Activated CD8-positive, alpha-beta memory T cell treated with anti-CD3 and anti-CD28 coated beads, Interleukin-2, amount 10 ng/mL, durations not matched to agents 7 days and 5 days (primary cell): Measurements from ENCODE around the gene DLG2. TPM values are rescaled to one million over a fixed set of nuclear protein-coding genes. Genes with fewer than 3 reads are reported as not detected.

Source experiments
- ATAC-seq: fragments of 150-1000 bp; cut with Tn5 transposase; one replicate; pipeline ENCODE4 v1.10.0; 2021; ENCODE audit warnings: moderate library complexity
- CTCF ChIA-PET: fragments of 350-600 bp; sonication (Branson Sonifier 250); formaldehyde crosslinking; loops from one replicate; lab custom pipeline; 2021; ENCODE audit warnings: antibody characterized with exemption; lab: Charles Lee
- DNase-seq: peaks from one replicate; pipeline ENCODE4 v3.0.0-alpha.2; 2020
- H3K27ac Mint-ChIP-seq: one replicate; pipeline ENCODE4 v1.8.0; 2021; ENCODE audit warnings: mild to moderate bottlenecking, mixed read lengths
- H3K27me3 Mint-ChIP-seq: one replicate; pipeline ENCODE4 v1.8.0; 2021; ENCODE audit warnings: mixed read lengths
- H3K36me3 Mint-ChIP-seq: one replicate; pipeline ENCODE4 v1.8.0; 2021; ENCODE audit warnings: mild to moderate bottlenecking, mixed read lengths
- H3K4me1 Mint-ChIP-seq: one replicate; pipeline ENCODE4 v1.8.0; 2021; ENCODE audit warnings: mixed read lengths
- H3K4me3 Mint-ChIP-seq: one replicate; pipeline ENCODE4 v1.8.0; 2021; ENCODE audit warnings: mild to moderate bottlenecking, moderate library complexity, mixed read lengths
- H3K9me3 Mint-ChIP-seq: one replicate; pipeline ENCODE4 v1.8.0; 2022; ENCODE audit warnings: low read depth, mixed read lengths
- total RNA-seq, 2 experiments: library from RNA; stranded (reverse); gene quantifications; one replicate each; pipeline ENCODE4 v1.2.3, GENCODE V29; 2021

The DLG2 gene
- total RNA-seq, 2 experiments from 2014 or later = 1.4 to 2.1 TPM

GRCh38 chr11:84497181-84497580 lies 1130.0 kb downstream of the DLG2 start:
- Mint-ChIP-seq H3K4me3 (no peak overlapping the region), H3K9me3 (peaks cover 9% of the 10 kb centered on the region), H3K4me1 (no peaks in the 10 kb centered on the region), H3K27me3 (no peaks in the 10 kb centered on the region), H3K27ac (no peak overlapping the region), H3K36me3 (no peaks in the 10 kb centered on the region)
- CTCF ChIA-PET = no interaction called here
- ATAC-seq (no peak), DNase-seq (no peak)

GRCh38 chr11:84496122-84496521 lies 1131.0 kb downstream of the DLG2 start:
- H3K27me3 Mint-ChIP-seq = no peaks in the 10 kb centered on the region
- no peak overlapping the region for H3K27ac Mint-ChIP-seq
- CTCF ChIA-PET = no interaction called here
- H3K36me3 Mint-ChIP-seq = no peaks in the 10 kb centered on the region
- peaks cover 9% of the 10 kb centered on the region for H3K9me3 Mint-ChIP-seq
- no peak for DNase-seq
- ATAC-seq = no peak
- H3K4me3 Mint-ChIP-seq = no peak overlapping the region
- H3K4me1 Mint-ChIP-seq = no peaks in the 10 kb centered on the region

- ATAC-seq = no peak
- CTCF ChIA-PET = no interaction called here
- H3K4me3 Mint-ChIP-seq = no peak overlapping the region
- peaks cover 11% of the 10 kb centered on the region for H3K9me3 Mint-ChIP-seq
- H3K36me3 Mint-ChIP-seq = no peaks in the 10 kb centered on the region
- H3K4me1 Mint-ChIP-seq = no peaks in the 10 kb centered on the region
- H3K27me3 Mint-ChIP-seq = no peaks in the 10 kb centered on the region
- no peak overlapping the region for H3K27ac Mint-ChIP-seq
- no peak for DNase-seq
Observed at GRCh38 chr11:84480131-84480530, 1147.0 kb downstream of the DLG2 start.

- ATAC-seq (no peak), DNase-seq (no peak)
- no peak overlapping the region for H3K27ac Mint-ChIP-seq
- no peaks in the 10 kb centered on the region for H3K36me3 Mint-ChIP-seq
- no peak overlapping the region for H3K4me3 Mint-ChIP-seq
- no peaks in the 10 kb centered on the region for H3K4me1 Mint-ChIP-seq
- no peaks in the 10 kb centered on the region for H3K27me3 Mint-ChIP-seq
- peaks cover 10% of the 10 kb centered on the region for H3K9me3 Mint-ChIP-seq
- CTCF ChIA-PET = no interaction called here
Observed at GRCh38 chr11:84476581-84476980, 1150.6 kb downstream of the DLG2 start.

GRCh38 chr11:84471501-84471900 lies 1155.6 kb downstream of the DLG2 start:
- CTCF ChIA-PET = no interaction called here
- no peaks in the 10 kb centered on the region for H3K36me3 Mint-ChIP-seq
- no peak overlapping the region for H3K4me3 Mint-ChIP-seq
- H3K27me3 Mint-ChIP-seq = no peaks in the 10 kb centered on the region
- H3K9me3 Mint-ChIP-seq = peaks cover 2% of the 10 kb centered on the region
- no peak overlapping the region for H3K27ac Mint-ChIP-seq
- ATAC-seq (no peak), DNase-seq (no peak)
- no peaks in the 10 kb centered on the region for H3K4me1 Mint-ChIP-seq

GRCh38 chr11:84468235-84468634 lies 1158.9 kb downstream of the DLG2 start:
- no peak overlapping the region for H3K27ac Mint-ChIP-seq
- ATAC-seq (no peak), DNase-seq (no peak)
- CTCF ChIA-PET = no interaction called here
- H3K4me3 Mint-ChIP-seq = no peak overlapping the region
- no peaks in the 10 kb centered on the region for H3K27me3 Mint-ChIP-seq
- no peaks in the 10 kb centered on the region for H3K36me3 Mint-ChIP-seq
- no peaks in the 10 kb centered on the region for H3K4me1 Mint-ChIP-seq
- peaks cover 4% of the 10 kb centered on the region for H3K9me3 Mint-ChIP-seq

GRCh38 chr11:84465040-84465439 lies 1162.1 kb downstream of the DLG2 start:
- Mint-ChIP-seq H3K36me3 (no peaks in the 10 kb centered on the region), H3K4me3 (no peak overlapping the region), H3K27ac (no peak overlapping the region), H3K4me1 (no peaks in the 10 kb centered on the region), H3K27me3 (no peaks in the 10 kb centered on the region), H3K9me3 (peaks cover 3% of the 10 kb centered on the region)
- ATAC-seq (no peak), DNase-seq (no peak)
- CTCF ChIA-PET = no interaction called here

GRCh38 chr11:84455691-84456090 lies 1171.5 kb downstream of the DLG2 start:
- no peak overlapping the region for H3K27ac Mint-ChIP-seq
- no peak for ATAC-seq

GRCh38 chr11:84452211-84452610 lies 1174.9 kb downstream of the DLG2 start:
- Mint-ChIP-seq H3K4me3 (no peak overlapping the region), H3K4me1 (no peaks in the 10 kb centered on the region), H3K36me3 (no peaks in the 10 kb centered on the region), H3K9me3 (peaks cover 4% of the 10 kb centered on the region), H3K27ac (no peak overlapping the region), H3K27me3 (no peaks in the 10 kb centered on the region)
- ATAC-seq (no peak), DNase-seq (no peak)
- CTCF ChIA-PET = no interaction called here

More at GRCh38 chr11:84455691-84456090, 1171.5 kb downstream of the DLG2 start:
- CTCF ChIA-PET = no interaction called here
- DNase-seq = no peak
- Mint-ChIP-seq H3K4me3 (no peak overlapping the region), H3K27me3 (no peaks in the 10 kb centered on the region), H3K36me3 (no peaks in the 10 kb centered on the region), H3K9me3 (peaks cover 4% of the 10 kb centered on the region), H3K4me1 (no peaks in the 10 kb centered on the region)

- Mint-ChIP-seq H3K4me1 (no peaks in the 10 kb centered on the region), H3K27me3 (no peaks in the 10 kb centered on the region), H3K4me3 (no peak overlapping the region), H3K9me3 (no peaks in the 10 kb centered on the region), H3K36me3 (no peaks in the 10 kb centered on the region), H3K27ac (no peak overlapping the region)
- CTCF ChIA-PET = no interaction called here
- ATAC-seq (no peak), DNase-seq (no peak)
Observed at GRCh38 chr11:84438565-84438964, 1188.6 kb downstream of the DLG2 start.

- CTCF ChIA-PET = interaction anchor here (1.1 kb wide), 1 partner anchor 16 kb away, joined by 3 read pairs; no protein-coding TSS in a partner anchor
- ATAC-seq (no peak), DNase-seq (no peak)
Observed at GRCh38 chr11:84437071-84437980, 1189.8 kb downstream of the DLG2 start.

GRCh38 chr11:84430661-84431060 lies 1196.5 kb downstream of the DLG2 start:
- Mint-ChIP-seq H3K27ac (no peak overlapping the region), H3K9me3 (peaks cover 4% of the 10 kb centered on the region), H3K4me1 (no peaks in the 10 kb centered on the region), H3K27me3 (no peaks in the 10 kb centered on the region), H3K4me3 (no peak overlapping the region), H3K36me3 (no peaks in the 10 kb centered on the region)
- DNase-seq (no peak), ATAC-seq (no peak)
- CTCF ChIA-PET = no interaction called here

More at GRCh38 chr11:84437071-84437980, 1189.8 kb downstream of the DLG2 start:
- Mint-ChIP-seq H3K27me3 (no peaks in the 10 kb centered on the region), H3K27ac (no peak overlapping the region), H3K9me3 (no peaks in the 10 kb centered on the region), H3K36me3 (no peaks in the 10 kb centered on the region), H3K4me1 (no peaks in the 10 kb centered on the region), H3K4me3 (no peak overlapping the region)

- H3K27me3 Mint-ChIP-seq = no peaks in the 10 kb centered on the region
- no peaks in the 10 kb centered on the region for H3K36me3 Mint-ChIP-seq
- H3K27ac Mint-ChIP-seq = no peak overlapping the region
- H3K9me3 Mint-ChIP-seq = peaks cover 10% of the 10 kb centered on the region
- ATAC-seq = no peak
- no peaks in the 10 kb centered on the region for H3K4me1 Mint-ChIP-seq
- H3K4me3 Mint-ChIP-seq = no peak overlapping the region
- no peak for DNase-seq
- CTCF ChIA-PET = no interaction called here
Observed at GRCh38 chr11:84425673-84426072, 1201.5 kb downstream of the DLG2 start.

GRCh38 chr11:84420271-84420670 lies 1206.9 kb downstream of the DLG2 start:
- CTCF ChIA-PET = no interaction called here
- Mint-ChIP-seq H3K4me1 (no peaks in the 10 kb centered on the region), H3K36me3 (no peaks in the 10 kb centered on the region), H3K27me3 (no peaks in the 10 kb centered on the region), H3K27ac (no peak overlapping the region), H3K4me3 (no peak overlapping the region), H3K9me3 (peaks cover 7% of the 10 kb centered on the region)
- DNase-seq (no peak), ATAC-seq (no peak)
